ENCODE measurements around the gene SLC25A25.
"Not testable (repeated sequence)": the region's sequence is repeated elsewhere in the genome, so short reads cannot be mapped to it uniquely, and the experiment has no call there.

The SLC25A25 gene

DNA sequence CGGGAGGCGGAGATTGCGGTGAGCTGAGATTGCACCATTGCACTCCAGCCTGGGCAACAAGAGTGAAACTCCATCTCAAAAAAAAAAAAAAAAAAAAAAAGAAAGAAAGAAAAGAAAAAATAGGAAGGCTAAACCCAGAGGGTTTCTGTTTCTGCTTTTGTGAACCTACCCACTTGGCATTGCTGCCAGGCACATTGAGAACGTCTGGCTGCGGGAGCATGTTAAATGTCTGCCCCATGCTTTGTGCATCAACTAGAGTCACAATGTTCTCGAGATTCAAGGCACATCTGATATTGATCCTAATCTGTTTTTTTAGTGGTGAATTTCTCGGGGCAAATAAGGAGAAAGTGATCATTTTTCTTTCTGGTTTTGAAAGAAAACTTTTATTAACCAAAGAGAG, 2.8 kb downstream of the SLC25A25 start:
- intact Hi-C loops (cut with DNase I), result no loop called here

DNA sequence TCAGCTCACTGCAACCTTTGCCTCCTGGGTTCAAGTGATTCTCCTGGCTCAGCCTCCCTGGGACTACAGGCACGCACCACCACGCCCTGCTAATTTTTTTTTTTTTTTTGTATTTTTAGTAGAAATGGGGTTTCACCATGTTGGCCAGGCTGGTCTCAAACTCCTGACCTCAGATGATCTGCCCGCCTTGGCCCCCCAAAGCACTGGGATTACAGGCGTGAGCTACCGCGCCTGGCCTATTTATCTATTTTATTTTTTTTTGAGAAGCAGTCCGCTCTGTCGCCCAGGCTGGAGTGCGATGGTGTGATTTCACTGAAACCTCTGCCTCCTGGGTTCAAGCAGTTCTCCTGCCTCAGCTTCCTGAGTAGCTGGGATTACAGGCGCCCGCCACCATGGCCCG, 3.4 kb downstream of the SLC25A25 start:
- DNase-seq, result peak in 1 of 10 donors; percentile 11
- intact Hi-C loops (cut with DNase I), result not testable (repeated sequence)

More for the DNA sequence above, 2.8 kb downstream of the SLC25A25 start:
- no peak for DNase-seq

DNA sequence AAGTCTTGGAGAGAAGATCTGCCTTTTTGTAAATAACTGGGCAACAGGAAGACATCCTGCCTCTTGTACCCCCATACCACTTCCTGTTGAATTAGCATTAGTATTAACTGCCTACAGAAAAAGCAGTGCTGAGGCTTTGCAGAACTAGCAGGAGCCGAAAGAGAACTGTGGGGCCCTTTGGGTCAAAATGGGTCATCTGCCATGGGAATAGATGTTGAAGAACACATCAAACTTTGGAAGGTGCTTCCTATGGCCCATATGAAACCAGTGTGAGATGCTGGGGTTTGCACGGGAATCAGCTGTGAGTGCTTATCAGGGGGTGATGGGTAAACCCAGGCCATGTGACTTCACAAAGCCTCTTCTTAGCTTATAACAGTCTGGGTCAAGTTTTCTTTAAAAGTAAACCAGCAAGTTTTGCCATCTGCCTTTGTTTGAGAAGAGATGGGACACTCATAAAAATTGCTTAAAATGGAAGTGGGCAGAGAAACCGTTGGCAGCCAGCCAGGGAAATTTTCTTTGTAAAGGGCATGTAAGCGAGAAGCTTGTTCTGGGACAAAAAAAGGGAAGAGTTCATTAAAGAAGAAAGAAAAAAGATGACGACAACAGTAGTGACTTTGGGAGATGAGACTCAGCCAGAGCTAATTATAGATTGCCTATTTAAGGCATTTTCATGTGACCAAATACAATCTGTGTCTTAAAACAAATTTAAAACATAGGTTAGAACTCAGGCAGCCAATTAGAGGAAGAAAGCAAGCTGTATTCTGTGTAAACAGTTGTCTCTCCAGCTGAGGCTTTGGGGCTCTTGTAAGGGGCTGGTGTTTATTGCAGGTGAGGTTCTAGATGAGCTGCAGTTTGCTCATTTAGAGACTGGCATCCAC, 4.4 kb downstream of the SLC25A25 start:
- peak in 7 of 10 donors; percentile 31 to 78 (median 59) for DNase-seq
- intact Hi-C loops (cut with DNase I), result no loop called here

DNA sequence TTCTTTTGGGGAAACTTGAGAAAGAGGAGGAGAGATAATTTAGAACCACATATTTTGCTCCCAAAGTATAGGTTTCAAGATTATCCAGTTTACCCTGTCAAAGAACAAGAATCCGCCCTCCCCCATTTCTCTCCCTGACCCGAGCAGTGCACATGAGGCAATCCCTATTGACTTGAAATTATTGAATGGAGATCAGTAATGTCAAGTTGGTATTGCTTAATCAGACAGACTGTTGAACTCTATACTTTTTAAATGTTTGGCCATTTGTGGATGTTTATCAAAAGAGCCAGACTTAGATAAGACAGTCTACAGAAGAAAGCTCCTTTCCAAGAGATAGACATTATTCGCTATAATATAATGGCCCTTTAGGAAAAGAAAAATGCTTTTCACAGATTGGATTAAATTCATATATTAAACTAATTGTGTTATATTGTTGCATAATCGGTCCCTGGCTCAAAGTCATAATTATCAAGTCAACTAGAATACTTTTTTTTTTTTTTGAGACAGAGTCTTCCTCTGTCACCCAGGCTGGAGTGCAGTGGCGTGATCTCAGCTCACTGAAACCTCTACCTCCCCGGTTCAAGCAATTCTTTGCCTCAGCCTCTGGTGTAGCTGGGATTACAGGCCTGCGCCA, 5.3 kb downstream of the SLC25A25 start:
- DNase-seq, result no peak
- intact Hi-C loops (cut with DNase I), result no loop called here

DNA sequence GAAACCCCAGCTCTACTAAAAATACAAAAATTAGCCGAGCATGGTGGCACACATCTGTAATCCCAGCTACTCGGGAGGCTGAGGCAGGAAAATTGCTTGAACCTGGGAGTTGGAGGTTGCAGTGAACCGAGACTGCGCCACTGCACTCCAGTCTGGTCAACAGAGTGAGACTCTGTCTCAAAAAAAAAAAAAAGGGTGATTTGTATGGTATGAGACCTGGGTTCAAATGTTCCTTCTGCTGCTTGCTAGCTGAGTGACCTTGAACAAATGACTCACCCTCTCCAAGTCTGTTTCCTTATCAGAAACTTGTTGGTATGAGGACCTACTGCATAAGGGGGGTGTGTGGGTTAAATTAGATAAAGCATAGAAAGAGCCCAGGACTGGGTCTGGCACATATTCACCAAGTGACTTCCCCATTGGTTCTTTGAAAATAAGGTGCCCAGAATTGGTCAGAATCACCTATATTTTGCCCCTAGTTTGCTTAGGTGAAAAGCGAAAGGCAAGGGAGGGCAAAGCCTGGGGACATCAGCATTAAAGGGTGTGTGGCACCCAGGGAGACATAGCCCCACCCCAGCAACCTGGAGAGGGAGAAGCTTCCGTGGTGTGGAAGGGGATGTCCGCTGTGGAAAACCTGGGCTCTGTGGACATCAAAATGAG, 9.9 kb downstream of the SLC25A25 start:
- intact Hi-C loops (cut with DNase I), result no loop called here
- DNase-seq, result no peak

DNA sequence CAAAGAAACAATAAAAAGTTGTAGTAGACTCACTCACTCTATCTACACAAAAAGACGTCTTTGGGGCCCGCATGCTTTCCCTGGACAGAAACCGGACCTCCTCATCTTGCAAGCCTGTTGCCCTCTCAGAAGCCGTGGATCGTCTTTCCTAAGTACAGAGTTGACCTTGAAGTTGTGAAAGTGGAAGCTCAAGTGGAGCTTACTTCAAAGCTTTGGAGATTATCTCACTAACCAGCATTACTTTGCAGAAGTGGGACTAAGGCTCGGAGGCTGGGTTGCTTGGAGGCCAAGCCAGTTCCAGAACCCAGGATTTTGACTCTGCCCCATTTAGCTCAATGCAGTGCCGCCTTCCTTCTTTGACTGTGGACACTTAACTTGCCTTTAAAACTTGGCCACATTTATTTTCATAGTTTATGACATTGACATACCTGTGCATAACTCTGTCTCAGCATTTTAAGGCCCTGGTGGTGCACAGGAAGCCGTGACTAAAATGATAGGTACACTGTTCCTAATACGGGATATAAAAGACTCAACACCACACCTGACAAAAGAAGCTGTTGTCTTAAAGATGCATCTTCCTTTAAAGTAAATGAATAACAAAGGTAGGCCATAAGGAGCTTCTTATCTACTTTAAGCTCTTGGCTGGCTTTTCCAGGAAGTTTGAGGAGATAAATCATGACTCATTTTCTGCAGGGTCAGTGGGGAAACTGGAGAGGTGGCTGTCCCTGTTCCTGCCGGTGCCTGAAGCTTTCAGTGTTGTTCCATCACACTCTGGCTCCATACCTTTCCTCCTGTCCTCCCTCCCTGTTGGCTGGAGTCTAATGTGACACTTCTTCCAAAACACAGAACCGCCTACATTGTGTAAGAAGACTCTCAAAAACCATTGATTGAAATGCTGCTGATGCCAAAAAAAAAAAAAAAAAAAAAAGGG, 10.7 kb downstream of the SLC25A25 start:
- DNase-seq, result no peak

DNA sequence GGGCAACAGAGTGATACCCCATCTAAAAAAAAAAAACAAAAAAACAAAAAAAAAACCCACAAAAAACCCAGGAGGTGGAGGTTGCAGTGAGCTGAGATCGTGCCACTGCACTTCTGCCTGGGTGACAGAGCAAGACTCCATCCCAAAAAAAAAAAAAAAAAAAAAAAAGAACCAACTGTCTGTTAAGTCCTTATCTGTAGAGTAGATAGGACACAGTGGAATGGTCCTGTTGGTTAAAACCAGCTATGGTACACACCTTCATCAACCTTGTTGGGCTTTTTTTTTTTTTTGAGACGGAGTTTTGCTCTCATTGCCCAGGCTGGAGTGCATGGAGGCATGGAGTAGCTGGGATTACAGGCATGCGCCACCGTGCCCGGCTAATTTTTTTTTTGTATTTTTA, 12.2 kb downstream of the SLC25A25 start:
- intact Hi-C loops (cut with DNase I), result no loop called here
- DNase-seq, result no peak

More for the DNA sequence above, 10.7 kb downstream of the SLC25A25 start:
- intact Hi-C loops (cut with DNase I), result no loop called here

DNA sequence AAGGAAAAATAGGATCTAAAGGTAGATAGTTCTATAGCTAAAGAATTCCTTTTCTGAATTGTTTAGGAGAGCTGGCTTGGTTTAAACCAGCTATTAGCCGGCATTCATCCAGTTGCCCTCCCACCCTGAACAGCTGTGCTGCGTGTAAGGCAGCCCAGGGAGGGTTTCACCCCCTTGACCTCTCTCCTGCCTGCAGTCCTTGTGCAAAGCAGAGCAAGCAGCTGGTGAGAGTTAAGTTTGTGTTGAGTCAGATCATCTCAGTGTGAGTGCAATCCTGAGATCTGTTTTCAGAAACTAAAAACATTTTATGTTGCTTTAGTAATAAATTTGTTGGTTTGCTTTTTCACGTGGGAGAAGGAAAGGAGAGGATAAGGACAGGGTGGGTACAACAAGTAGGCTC, 13.0 kb downstream of the SLC25A25 start:
- DNase-seq, result no peak
- intact Hi-C loops (cut with DNase I), result no loop called here

DNA sequence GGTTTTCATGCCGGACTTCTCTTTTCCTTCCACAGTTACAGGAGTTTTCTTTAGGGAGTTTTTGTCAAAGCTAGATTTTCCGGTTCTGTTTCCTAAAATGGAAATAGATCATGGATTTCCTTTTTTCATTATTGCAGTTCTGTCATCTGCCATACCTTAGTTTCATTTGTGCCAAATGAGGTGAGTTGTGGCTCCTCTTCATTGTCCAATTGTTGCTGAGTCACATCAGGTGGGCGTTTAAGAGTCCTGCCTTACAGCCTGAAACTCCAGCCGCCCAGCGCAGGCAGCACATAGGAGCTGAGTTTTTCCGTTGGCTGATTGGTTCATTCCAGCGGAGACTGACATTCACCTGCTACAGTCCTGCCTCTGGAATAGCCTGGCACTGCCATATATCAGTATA, 14.1 kb downstream of the SLC25A25 start:
- peak in 1 of 10 donors; percentile 64 for DNase-seq
- intact Hi-C loops (cut with DNase I), result no loop called here

DNA sequence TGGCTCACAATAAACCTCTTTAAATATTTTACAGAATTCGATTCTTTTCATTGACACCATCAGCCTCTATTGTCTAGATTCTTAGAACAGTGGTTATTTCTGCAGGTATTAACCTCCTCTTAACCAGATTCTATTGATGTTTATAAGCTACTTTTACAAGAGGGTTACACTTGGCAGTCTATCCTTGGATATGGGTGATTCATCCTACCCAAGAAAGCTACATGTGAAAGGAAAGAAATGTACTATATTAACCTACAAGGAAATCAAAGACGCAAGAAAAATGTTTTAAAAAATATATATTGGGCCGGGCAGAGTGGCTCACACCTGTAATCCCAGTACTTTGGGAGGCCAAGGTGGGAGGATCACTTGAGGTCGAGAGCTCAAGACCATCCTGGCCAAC, 16.7 kb downstream of the SLC25A25 start:
- intact Hi-C loops (cut with DNase I), result no loop called here
- DNase-seq, result no peak

DNA sequence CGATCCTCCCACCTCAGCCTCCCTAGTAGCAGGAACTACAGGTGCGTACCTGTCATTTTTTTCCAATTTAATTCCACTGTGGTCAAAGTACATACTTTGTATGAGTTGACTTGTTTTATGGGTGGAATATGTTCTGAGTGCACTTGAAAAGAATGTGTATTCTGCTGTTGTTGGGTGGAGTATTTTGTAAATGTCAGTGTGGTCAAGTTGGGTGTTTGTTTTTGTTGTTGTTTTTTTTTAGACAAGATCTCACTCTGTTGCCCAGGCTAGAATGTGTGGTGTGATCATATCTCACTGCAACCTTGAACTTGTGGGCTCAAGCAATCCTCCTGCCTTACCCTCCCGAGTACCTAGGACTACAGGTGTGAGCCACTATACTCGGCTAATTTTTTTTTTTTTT, 17.9 kb downstream of the SLC25A25 start:
- no peak for DNase-seq
- intact Hi-C loops (cut with DNase I), result no loop called here

DNA sequence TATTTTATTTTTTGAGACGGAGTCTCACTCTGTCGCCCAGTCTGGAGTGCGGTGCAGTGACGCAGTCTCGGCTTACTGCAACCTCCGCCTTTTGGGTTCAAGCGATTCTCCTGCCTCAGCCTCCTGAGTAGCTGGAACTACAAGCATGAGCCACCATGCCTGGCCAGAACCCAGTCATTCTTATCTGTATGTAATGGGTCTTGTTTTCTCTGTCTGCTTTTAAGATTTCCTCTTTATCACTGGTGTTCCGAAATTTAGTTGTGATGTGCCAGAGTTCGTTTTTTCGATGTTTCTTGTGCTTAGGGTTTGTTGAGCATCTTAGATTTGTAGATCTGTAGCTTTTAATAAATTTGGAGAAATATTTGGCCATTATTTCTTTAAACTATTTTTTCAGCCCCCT, 19.2 kb downstream of the SLC25A25 start:
- intact Hi-C loops (cut with DNase I), result no loop called here
- no peak for DNase-seq

DNA sequence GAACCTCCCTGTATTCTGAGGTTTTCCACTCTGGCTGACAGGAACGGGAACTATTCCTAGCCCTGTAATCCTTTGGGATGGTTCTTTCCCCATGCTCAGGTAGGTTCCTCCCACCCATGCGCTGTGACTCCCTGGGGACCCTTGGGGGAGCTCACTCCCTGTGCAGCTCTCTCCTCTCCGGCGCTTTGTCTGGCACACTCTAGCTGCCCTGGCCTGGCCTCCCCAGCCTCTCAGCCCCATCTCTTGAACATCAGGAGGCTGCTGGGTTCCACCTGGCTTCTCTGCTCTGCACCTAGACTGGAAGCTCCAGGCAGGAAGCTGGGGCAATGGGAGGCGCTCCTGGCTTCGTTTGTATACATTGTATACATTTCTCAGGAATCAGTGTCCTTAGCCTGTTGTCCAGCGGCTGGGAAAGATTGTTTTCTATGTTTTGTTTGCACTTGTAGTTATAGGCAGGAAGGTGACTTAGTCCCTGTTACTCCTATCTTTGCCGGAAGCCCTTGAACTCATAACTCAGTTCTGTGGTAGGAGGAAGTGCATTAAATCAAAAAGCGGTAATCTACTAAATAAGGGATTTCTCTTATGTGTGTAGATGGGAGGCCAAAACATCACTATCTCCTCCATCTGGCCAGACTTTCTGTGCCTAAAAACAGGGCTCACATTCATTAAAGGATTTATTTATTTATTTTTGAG, 20.4 kb downstream of the SLC25A25 start:
- peak in 1 of 10 donors; percentile 49 for DNase-seq
- intact Hi-C loops (cut with DNase I), result no loop called here

DNA sequence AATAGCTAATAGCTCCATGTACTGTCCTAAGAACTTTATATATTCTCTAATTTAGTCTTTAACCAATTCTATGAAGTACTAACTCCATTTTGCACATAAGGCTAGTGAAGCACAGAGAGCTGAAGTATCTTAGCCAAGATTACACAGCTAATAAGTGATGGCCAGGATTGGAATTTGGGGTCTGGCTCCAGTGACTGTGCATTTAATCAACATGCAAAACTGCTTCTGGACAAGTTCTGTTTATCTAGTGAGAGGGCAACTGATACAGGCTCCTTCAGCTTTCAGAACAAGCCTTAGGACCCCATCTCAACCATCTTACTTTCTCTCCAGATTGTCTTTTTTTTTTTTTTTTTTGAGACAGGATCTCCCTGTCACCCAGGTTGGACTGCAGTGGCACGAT, 21.3 kb downstream of the SLC25A25 start:
- intact Hi-C loops (cut with DNase I), result no loop called here
- no peak for DNase-seq

DNA sequence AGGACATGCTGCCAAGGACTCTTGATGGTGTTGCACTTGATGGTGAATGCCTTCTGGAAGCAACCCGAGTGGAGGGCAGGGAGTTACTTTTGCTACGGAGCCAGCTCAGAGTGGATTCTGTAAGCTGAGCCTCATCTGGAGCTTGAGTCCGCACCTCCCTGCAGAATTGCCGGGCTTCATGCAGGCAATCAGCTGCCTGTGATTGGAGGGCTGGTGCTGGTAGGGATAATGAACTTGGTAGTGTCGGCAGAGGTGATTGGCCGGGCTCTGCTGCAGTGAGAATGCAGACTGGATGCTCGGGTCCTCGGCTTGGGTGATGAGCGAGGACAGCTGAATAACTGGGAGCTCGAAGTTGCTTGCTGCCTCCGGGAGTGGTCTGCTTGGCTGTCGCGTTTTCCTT, 23.1 kb downstream of the SLC25A25 start:
- intact Hi-C loops (cut with DNase I), result loop anchor here (10.0 kb wide), 1 partner anchor 146 kb away; no protein-coding TSS in a partner anchor
- DNase-seq, result peak; percentile 76 to 99 (median 92)

DNA sequence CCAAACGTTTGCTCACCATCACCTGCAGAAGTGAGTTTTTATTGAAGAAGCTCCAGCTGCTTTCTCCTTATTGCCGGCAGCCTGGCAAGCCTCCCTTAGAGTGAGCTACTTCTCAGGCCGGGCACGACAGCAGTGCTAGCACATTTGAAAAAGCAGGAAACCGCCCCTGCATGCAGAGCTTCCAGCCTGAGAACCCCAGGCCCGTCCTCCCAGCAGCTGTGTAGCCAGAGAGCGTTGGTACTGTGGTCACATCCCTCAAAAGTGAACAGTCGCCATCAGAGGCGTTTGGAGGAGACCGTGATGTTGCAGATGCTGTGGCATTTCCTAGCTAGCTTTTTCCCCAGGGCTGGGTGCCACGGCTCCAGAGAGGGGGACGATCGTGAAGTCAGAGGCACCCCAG, 23.5 kb downstream of the SLC25A25 start:
- DNase-seq, result peak in 6 of 10 donors; percentile 46 to 92 (median 54)

DNA sequence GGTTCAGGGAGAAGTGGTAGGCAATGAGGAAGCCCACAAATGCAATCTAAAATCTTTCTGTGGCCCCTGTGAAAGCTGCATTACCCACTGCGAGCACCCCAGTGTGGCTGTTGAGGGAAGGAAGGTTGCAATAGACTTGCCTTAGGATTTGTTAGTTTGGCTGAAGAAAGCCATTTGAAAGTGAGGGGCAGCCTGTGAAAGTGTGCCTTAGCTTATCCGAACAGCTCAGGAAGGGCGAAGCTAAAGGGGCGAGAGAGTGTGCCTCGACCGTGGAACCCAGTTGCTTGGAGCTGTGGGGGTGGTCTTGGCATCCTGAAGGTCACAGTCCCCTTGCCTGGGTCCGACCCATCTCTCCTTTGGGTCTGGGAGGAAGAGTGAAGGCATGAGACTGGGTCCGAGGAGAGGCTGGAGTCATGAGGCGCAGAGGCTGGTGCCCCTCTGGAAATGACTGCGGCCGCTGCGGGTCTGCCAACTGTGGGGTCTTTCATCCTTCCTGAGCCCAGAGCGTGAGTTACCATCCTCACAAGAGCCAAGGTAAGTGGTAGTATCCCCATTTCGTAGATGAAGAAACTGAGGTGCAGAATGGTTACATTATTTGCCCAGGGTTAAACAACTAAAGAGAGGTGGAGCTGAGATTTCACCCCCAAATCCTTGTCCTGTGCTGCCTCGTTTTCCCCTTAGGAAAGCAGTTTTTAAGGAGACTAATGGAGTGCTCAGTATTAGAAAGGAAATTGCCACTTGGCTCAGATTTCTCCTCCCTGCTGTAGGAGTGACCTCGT, 24.4 kb downstream of the SLC25A25 start:
- DNase-seq, result peak in 1 of 10 donors; percentile 42
- intact Hi-C loops (cut with DNase I), result loop anchor here (10.0 kb wide), 1 partner anchor 148 kb away; no protein-coding TSS in a partner anchor

More for the DNA sequence above, 23.5 kb downstream of the SLC25A25 start:
- intact Hi-C loops (cut with DNase I), result loop anchor here (10.0 kb wide), 1 partner anchor 147 kb away; no protein-coding TSS in a partner anchor

DNA sequence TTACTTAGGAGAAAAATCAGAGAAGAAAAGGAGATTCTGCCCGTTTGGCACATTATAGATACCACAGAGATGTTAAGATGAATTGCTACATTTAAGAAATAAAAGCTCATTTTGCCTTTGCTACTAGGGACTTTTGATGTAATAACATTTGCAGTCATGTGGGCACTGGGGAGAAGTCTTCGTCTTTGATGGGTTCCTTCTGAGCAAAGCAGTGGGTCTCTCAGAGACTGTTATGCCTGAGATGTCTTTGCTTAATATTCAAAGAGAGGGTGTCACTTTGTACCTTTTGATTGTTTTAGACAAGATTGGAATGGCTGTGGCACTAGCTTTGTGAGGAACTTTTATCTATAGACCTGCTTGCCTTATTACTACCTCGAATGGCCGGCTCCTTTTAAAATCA, 25.0 kb downstream of the SLC25A25 start:
- intact Hi-C loops (cut with DNase I), result loop anchor here (10.0 kb wide), 1 partner anchor 148 kb away; no protein-coding TSS in a partner anchor
- DNase-seq, result no peak

Measured in posterior cingulate gyrus (tissue), 11 donors.